H1 (cell line): ENCODE results near the gene IQCC. TPM values are rescaled to one million over a fixed set of nuclear protein-coding genes. Genes with fewer than 3 reads are reported as not detected.
A peak's percentile ranks its signal among the peaks of the same experiment; 100 is the strongest.

Experiments used
- ASH2L ChIP-seq: fragments of 200-600, 300-600 bp; sonication (generic); IDR thresholded peaks from one replicate; pipeline ENCODE4 v1.7.1; 2017; ENCODE audit warnings: low read length
- BCL11A ChIP-seq, 2 experiments: IDR thresholded peaks; one replicate each; pipeline ENCODE4 v1.6.1; 2011; ENCODE audit warnings: low read depth in 2 of 2, low read length in 2 of 2, mild to moderate bottlenecking in 2 of 2
- CHD1 ChIP-seq: IDR thresholded peaks from 2 replicates; pipeline ENCODE4 v1.6.1; 2012; ENCODE audit warnings: low read depth, low read length, improper control_type of control experiment
- CTBP2 ChIP-seq: IDR thresholded peaks from 2 replicates; pipeline ENCODE4 v1.7.0; 2011; ENCODE audit warnings: borderline replicate concordance, mild to moderate bottlenecking, moderate library complexity, mixed read lengths, low read length; ENCODE audit not compliant: insufficient read depth, insufficient read length
- GTF2F1 ChIP-seq: IDR thresholded peaks from 2 replicates; pipeline ENCODE4 v1.6.1; 2012; ENCODE audit warnings: low read depth, low read length, improper control_type of control experiment, borderline replicate concordance
- HDAC2 ChIP-seq, 2 experiments: fragments of 300-600 bp in 1 of 2; sonication (generic) in 1 of 2; IDR thresholded peaks; 2 replicates each; pipeline ENCODE4 v1.6.1; 2011 to 2012; ENCODE audit warnings: low read depth in 2 of 2, low read length in 2 of 2, mild to moderate bottlenecking in 2 of 2, moderate library complexity in 2 of 2, borderline replicate concordance in 1 of 2, inconsistent platforms in 1 of 2
- HDAC6 ChIP-seq: IDR thresholded peaks from one replicate; pipeline ENCODE4 v1.7.1; 2012; ENCODE audit warnings: low read depth, mild to moderate bottlenecking, inconsistent platforms, low read length, moderate library complexity
- JUN ChIP-seq: IDR thresholded peaks from 2 replicates; pipeline ENCODE4 v1.6.1; 2011; ENCODE audit warnings: low read depth, mild to moderate bottlenecking, improper control_type of control experiment, low read length
- POLR2AphosphoS5 ChIP-seq: IDR thresholded peaks from 2 replicates; pipeline ENCODE4 v1.6.1; 2011; ENCODE audit warnings: low read depth, low read length
- RAD21 ChIP-seq, 2 experiments: IDR thresholded peaks in 1 of 2; conservative IDR thresholded peaks in 1 of 2; 2 replicates each; pipeline ENCODE4 v1.6.1; 2011; ENCODE audit warnings: low read depth in 2 of 2, low read length in 2 of 2, improper control_type of control experiment in 1 of 2, inconsistent platforms in 1 of 2, mild to moderate bottlenecking in 1 of 2, moderate library complexity in 1 of 2
- SP1 ChIP-seq: IDR thresholded peaks from 2 replicates; pipeline ENCODE4 v1.6.1; 2011; ENCODE audit warnings: low read depth, low read length
- SP4 ChIP-seq: IDR thresholded peaks from 2 replicates; pipeline ENCODE4 v1.6.1; 2012; ENCODE audit warnings: low read length, inconsistent platforms
- polyA plus RNA-seq, 7 experiments: library from polyadenylated mRNA; depleted of rRNA in 3 of 7; stranded (reverse) in 5 of 7; unstranded in 2 of 7; fragments of >200 nt in 5 of 7; fragments of 200-250 nt in 2 of 7; gene quantifications; 1 replicate in 5 of 7; 2 replicates in 1 of 7; 4 replicates in 1 of 7; pipeline versions ENCODE4 v1.2.1 to v1.2.3, GENCODE V29; 2011 to 2013; ENCODE audit warnings: missing spikeins in 2 of 7, mixed read lengths in 2 of 7
- total RNA-seq: library from RNA; stranded (reverse); fragmentation: NEBNext Ultra II Directional; extraction: Animal tissue kit (Norgen Biotek cat#: 25700); gene quantifications from 2 replicates; pipeline ENCODE4 v1.2.1, GENCODE V29; 2021
- TF ChIP-seq, protein P1 (sequence below), 3 experiments: IDR thresholded peaks; 1 replicate in 2 of 3; 2 replicates in 1 of 3; pipeline versions ENCODE4 v1.5.1 to v1.6.1; 2011; ENCODE audit warnings: low read length in 3 of 3, mild to moderate bottlenecking in 3 of 3, inconsistent platforms in 2 of 3, low read depth in 1 of 3, moderate library complexity in 1 of 3; ENCODE audit not compliant: insufficient read depth in 1 of 3; ENCODE audit errors: control extremely low read depth in 1 of 3

Gene IQCC
- total and polyA plus RNA-seq, 2 of the 8 experiments (the other 6 are each of a cell fraction or from before 2014, with no cell fraction given) = 2.5 to 4.2 TPM

DNA sequence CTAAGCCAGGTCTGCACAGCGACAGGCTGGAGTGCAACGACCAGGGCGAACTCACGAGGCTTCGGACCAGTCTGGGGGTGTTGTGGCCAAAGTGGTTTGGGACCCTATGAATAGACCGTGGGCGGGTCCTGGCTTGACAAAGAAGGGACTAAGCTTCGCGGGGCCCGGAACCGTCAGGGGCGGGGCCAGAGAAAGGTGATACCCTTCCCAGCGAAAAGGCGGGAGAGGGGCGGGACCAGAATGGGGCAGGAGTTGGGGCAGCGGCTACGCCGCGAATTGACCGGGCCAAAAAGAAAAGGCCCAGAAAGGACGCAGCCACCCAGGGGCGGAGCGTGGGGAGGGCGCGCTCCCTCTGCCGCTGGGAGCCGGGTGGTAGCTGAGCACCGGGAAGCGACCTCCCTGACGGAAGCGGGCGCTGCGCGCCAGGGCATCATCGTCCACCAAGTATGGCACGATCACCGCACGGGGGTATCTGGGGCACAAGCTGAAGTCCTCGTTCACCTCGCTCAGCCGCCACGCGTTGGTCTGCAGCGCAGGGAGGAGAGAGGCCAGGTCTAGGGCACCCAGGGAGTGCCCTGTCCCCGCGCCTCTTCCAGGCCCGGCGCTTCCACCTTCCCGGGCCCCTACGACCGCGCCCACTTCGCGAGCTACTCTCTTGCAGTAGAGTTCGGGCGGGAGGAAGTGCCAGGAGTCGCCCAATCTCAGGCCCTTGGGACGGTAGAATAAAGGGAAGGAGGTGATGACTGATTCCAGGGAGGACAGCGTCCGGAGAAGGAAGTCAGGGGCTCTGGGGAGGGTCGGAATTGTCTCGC is 34.9 kb downstream of the IQCC start (continued):
- TF ChIP-seq, protein P1, sequence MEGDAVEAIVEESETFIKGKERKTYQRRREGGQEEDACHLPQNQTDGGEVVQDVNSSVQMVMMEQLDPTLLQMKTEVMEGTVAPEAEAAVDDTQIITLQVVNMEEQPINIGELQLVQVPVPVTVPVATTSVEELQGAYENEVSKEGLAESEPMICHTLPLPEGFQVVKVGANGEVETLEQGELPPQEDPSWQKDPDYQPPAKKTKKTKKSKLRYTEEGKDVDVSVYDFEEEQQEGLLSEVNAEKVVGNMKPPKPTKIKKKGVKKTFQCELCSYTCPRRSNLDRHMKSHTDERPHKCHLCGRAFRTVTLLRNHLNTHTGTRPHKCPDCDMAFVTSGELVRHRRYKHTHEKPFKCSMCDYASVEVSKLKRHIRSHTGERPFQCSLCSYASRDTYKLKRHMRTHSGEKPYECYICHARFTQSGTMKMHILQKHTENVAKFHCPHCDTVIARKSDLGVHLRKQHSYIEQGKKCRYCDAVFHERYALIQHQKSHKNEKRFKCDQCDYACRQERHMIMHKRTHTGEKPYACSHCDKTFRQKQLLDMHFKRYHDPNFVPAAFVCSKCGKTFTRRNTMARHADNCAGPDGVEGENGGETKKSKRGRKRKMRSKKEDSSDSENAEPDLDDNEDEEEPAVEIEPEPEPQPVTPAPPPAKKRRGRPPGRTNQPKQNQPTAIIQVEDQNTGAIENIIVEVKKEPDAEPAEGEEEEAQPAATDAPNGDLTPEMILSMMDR (IDR thresholded peaks at IDR 0.05; ENCODE audit: control extremely low read depth in 1 of 3, insufficient read depth in 1 of 3, low read depth in 1 of 3, low read length in 3 of 3) = peak in 2 of 3 experiments; percentile 16 to 27; a peak in 3 of 4 replicates
- TF ChIP-seq SP1 (peak; percentile 64; the same call in 1 of the 2 replicates), JUN (no peak), CTBP2 (peak; percentile 21), CHD1 (no peak), ASH2L (peak; percentile 34), HDAC2 (IDR thresholded peaks at IDR 0.05; ENCODE audit: borderline replicate concordance in 1 of 2, low read depth in 2 of 2, low read length in 2 of 2) (peak in 1 of 2 experiments; percentile 35; a peak in 1 of 4 replicates), POLR2AphosphoS5 (peak; percentile 81), HDAC6 (no peak), SP4 (no peak), GTF2F1 (0 out of 2 replicates have a peak, but pooled peaks have one; percentile 28), RAD21 (IDR thresholded peaks at IDR 0.05 in 1 of 2, conservative IDR thresholded peaks at IDR 0.05 in 1 of 2; ENCODE audit: low read depth in 2 of 2, low read length in 2 of 2) (peak in 1 of 2 experiments; percentile 13; a peak in 1 of 4 replicates), BCL11A (IDR thresholded peaks at IDR 0.05; ENCODE audit: low read depth in 2 of 2, low read length in 2 of 2) (no peak)
